ENCODE results near the gene MUTYH. TPM values are rescaled to one million over a fixed set of nuclear protein-coding genes. Genes with fewer than 3 reads are reported as not detected.
"Not testable (repeated sequence)": the region's sequence is repeated elsewhere in the genome, so short reads cannot be mapped to it uniquely, and the experiment has no call there.

MUTYH gene
- 10 to 100 TPM; 15.7 to 22.8 (median 19.2) TPM for total RNA-seq
- 10 to 100 TPM; 22.4 to 24.6 (median 23.7) TPM for polyA plus RNA-seq

- WGBS, 2 donors, result 0 to 1% methylated on average over 70 of the region's 70 CpGs
- DNase-seq, result peak; percentile 96
- Histone ChIP-seq H3K4me1 (peaks cover 0 to 30% (median 28%) of the 10 kb centered on the region in 4 donors), H3K36me3 (peaks cover 23 to 34% (median 30%) of the 10 kb centered on the region in 4 donors), H3K4me3 (peak within 1 kb of the TSS; percentile 67 to 88 (median 76)), H3K27ac (peak within 1 kb of the TSS; percentile 92 to 98 (median 96)), H3K9me3 (no peaks in the 10 kb centered on the region), H3K27me3 (no peaks in the 10 kb centered on the region)
- intact Hi-C loops (cut with DNase I), result loop anchor here (1.0 to 5.0 kb wide), 4 partner anchors 36 to 462 kb away; partner anchors contain the start of genes MAST2, TESK2 and UROD
- TF ChIP-seq POLR2AphosphoS5 (IDR thresholded peaks at IDR 0.05), result peak; percentile 37 to 82 (median 64)
- TF ChIP-seq POLR2A (IDR thresholded peaks at IDR 0.05), result peak; percentile 58 to 60
- TF ChIP-seq EP300 (IDR thresholded peaks at IDR 0.05), result no peak
Measured at GRCh38 chr1:45339789-45340558, at the start of gene MUTYH, which contains the start of gene TOE1. MUTYH (minus strand) TSS chr1:45340440; CDS start chr1:45334505, 5,935 bp downstream. TOE1 (plus strand) TSS chr1:45340170; CDS start chr1:45340253, 83 bp downstream.

- Histone ChIP-seq H3K4me3 (no peak overlapping the region), H3K27ac (no peak overlapping the region), H3K36me3 (no peaks in the 10 kb centered on the region), H3K9me3 (no peaks in the 10 kb centered on the region), H3K4me1 (no peaks in the 10 kb centered on the region), H3K27me3 (no peaks in the 10 kb centered on the region)
- TF ChIP-seq POLR2AphosphoS5 (IDR thresholded peaks at IDR 0.05) (no peak), CTCF (IDR thresholded peaks at IDR 0.05) (no peak), POLR2A (IDR thresholded peaks at IDR 0.05) (no peak), EP300 (IDR thresholded peaks at IDR 0.05) (no peak)
- 96% methylated on average over 3 of the region's 3 CpGs for WGBS, 2 donors
- no peak for DNase-seq
- intact Hi-C loops (cut with DNase I), result no loop called here
Measured at GRCh38 chr1:45386219-45386618, 46.0 kb upstream of the MUTYH start.

GRCh38 chr1:45385302-45385701, 45.1 kb upstream of the MUTYH start:
- Histone ChIP-seq H3K4me1 (no peaks in the 10 kb centered on the region), H3K36me3 (no peaks in the 10 kb centered on the region), H3K9me3 (no peaks in the 10 kb centered on the region), H3K27me3 (no peaks in the 10 kb centered on the region), H3K4me3 (no peak overlapping the region), H3K27ac (no peak overlapping the region)
- intact Hi-C loops (cut with DNase I), result no loop called here
- no peak for DNase-seq
- 86% methylated on average over 3 of the region's 3 CpGs for WGBS, 2 donors
- TF ChIP-seq POLR2AphosphoS5 (IDR thresholded peaks at IDR 0.05), result no peak
- TF ChIP-seq CTCF (IDR thresholded peaks at IDR 0.05), result no peak
- TF ChIP-seq POLR2A (IDR thresholded peaks at IDR 0.05), result no peak

- H3K27ac ChIP-seq; H3K27me3 ChIP-seq; DNase-seq; H3K4me1 ChIP-seq; H3K4me3 ChIP-seq; H3K9me3 ChIP-seq; intact Hi-C loops (cut with DNase I); H3K36me3 ChIP-seq: not testable (repeated sequence)
- WGBS, 2 donors, result 96% methylated on average over 4 of the region's 4 CpGs
Measured at GRCh38 chr1:45384213-45384612, 44.0 kb upstream of the MUTYH start.

- H3K36me3 ChIP-seq, result no peaks in the 10 kb centered on the region
- no peaks in the 10 kb centered on the region for H3K27me3 ChIP-seq
- no peaks in the 10 kb centered on the region for H3K4me1 ChIP-seq
- TF ChIP-seq POLR2AphosphoS5 (IDR thresholded peaks at IDR 0.05), result no peak
- TF ChIP-seq CTCF (IDR thresholded peaks at IDR 0.05), result no peak
- TF ChIP-seq POLR2A (IDR thresholded peaks at IDR 0.05), result no peak
- no peak overlapping the region for H3K4me3 ChIP-seq
- intact Hi-C loops (cut with DNase I), result no loop called here
- 61 to 93% methylated on average over 1 of the region's 1 CpG for WGBS, 2 donors
- H3K9me3 ChIP-seq, result no peaks in the 10 kb centered on the region
- no peak overlapping the region for H3K27ac ChIP-seq
- DNase-seq, result no peak
Measured at GRCh38 chr1:45383191-45383590, 43.0 kb upstream of the MUTYH start.
